GM18519 (cell line): ENCODE data around the gene CTXND1.
"Not testable (repeated sequence)": the region's sequence is repeated elsewhere in the genome, so short reads cannot be mapped to it uniquely, and the experiment has no call there.

Source experiments
- ATAC-seq: cut with Tn5 transposase; IDR thresholded peaks from one replicate; pipeline ENCODE4 v1.9.1; 2021; ENCODE audit warnings: mild to moderate bottlenecking, moderate library complexity; ENCODE audit not compliant: unreplicated experiment, low FRiP score

CTXND1 gene

DNA sequence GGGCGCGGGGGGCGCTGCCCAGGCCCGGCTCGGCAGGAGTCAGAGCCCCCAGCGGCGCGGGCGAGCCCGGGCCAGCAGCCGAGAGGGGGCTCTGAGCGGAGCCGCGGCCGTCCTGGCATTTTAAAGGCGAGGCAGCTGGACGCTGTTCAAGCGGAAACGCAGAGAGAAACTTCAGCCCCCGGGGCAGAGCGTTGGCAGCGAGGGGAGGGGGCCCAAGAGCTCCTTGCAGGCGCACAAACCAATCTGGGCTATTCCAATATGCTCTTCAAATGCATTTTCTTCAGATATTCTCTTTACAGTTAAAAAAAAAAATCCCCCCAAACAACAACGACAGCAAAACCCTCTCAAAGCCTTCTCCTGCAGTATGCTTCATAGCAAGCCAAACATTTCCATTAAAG lies at the start of gene CTXND1:
TSS of gene CTXND1 (minus strand) at position 93 of the 398 bp plus-strand sequence. CDS start 50,264 bp downstream, outside the sequence.
- no peak for ATAC-seq

DNA sequence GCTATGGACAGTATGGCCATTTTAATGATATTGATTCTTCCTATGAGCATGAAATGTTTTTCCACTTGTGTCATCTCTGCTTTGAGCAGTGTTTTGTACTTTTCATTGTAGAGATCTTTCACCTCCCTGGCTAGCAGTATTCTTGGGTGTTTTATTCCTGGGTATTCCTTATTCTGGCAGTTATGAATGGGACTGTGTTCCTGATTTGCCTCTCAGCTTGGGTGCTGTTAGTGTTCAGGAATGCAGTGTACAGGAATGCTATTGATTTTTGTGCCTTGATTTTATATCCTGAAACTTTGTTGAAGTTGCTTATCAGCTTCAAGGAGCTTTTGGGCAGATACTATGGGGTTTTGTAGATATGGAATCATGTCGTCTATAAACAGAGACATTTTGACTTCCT lies 49.5 kb upstream of the CTXND1 start:
- no peak for ATAC-seq

DNA sequence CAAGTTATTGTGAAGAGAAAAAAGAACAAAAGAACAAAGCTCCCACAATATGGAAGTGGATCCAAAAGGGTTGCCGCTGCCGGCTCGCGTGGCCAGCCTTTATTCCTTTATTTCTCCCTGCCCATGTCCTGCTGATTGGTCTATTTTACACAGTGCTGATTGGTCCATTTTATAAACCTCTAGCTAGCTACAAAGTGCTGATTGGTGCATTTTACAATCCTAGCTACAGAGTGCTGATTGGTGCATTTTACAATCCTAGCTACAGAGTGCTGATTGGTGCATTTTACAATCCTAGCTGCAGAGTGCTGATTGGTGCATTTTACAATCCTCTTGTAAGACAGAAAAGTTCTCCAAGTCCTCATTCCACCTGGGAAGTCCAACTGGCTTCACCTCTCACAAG lies 43.8 kb upstream of the CTXND1 start:
- not testable (repeated sequence) for ATAC-seq

DNA sequence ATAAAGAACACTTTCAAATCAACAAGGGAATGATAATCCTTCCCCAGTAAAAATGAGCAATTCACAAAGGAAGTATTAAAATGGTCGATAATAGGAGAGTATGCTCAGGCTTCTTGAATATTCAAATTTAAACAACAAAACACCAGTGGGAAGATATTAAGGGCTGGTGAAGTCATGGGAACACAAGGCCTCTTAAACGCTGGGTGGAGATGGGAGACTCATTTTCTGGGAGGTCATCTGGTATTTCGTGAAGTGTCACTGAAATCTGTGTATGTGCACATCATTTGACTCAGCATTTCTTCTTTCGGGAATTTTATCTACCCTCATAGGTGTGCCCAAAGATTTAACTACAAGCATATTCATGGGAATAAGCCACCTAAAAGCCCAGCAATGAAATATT lies 40.1 kb upstream of the CTXND1 start:
- ATAC-seq, result no peak

DNA sequence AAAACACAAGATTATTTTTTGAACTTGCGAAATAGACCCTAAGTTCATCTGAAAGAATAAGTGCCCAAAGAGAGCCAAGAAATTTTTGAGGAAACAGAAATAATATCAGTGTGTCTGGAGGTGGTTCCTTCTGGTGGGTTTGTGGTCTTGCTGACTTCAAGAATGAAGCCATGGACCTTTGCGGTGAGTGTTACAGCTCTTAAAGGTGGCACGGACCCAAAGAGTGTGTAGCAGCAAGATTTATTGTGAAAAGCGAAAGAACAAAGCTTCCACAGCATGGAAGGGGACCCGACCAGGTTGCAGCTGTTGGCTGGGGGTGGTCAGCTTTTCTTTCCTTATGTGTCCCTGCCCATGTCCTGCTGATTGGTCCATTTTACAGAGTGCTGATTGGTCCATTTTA lies 38.9 kb upstream of the CTXND1 start:
- ATAC-seq, result not testable (repeated sequence)

DNA sequence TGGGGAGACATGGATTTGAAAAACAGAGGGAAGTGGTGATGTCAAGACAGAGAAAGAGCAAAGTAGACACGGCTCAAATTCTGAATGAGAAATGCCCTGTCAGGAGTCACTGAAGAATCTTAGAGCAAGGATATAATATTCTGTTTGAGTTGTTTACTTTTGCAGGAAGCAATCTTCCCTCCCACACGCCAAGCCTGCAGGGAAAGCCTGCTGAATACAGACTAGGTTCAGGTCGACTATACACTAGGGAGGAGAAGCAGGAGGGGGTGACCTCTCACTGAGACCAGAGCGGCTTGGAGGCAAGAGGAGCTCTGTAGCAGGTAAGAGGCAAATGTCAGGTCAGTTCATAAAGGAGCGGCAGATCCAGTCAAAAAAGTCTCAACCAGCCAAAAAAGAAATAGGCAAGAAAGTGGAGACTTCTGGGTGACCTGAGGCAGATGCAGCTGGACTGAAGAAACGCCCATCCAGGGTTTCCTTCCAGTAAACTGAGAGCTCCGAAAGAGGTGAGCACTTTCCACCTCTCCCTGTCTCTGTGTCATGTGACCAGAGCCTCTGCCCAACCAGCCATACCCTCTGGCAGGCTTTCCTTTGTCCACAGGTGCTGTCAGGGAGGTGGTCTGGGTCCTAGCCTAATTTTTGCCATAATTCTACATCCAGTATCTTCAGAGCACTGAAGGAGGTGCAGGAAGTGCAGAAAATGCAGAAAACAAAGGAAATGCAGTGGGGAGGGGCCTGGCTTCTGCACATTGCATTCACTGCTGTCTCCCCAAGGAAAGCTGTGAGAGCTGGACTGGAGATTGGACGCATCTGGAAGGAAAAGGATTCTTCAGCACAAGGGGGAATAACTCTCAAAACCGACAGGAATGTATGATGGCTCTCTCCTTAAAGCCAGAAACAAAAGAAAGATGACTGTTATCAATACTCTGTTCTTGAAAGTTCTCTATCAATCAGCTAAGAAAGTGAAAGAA lies 37.8 kb upstream of the CTXND1 start:
- ATAC-seq, result no peak

DNA sequence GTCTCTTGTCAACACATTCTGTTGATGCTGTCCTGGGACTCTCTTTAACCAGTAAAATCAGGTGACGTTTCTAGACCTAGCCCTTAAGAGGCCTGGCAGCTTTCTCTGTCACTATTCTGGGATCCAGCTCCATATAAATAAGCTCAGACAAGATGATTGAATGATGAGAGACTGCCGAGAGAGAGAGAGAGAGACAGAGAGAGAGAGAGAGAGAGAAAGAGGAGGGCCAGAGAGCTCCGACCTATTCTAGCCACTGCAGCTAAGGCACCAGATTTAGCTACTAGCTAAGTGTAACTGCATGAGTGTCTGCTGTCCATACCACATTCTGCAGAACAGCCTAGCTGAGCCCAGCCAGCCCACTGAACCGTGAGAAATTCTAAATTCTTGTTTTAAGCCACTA lies 36.1 kb upstream of the CTXND1 start:
- ATAC-seq, result no peak

DNA sequence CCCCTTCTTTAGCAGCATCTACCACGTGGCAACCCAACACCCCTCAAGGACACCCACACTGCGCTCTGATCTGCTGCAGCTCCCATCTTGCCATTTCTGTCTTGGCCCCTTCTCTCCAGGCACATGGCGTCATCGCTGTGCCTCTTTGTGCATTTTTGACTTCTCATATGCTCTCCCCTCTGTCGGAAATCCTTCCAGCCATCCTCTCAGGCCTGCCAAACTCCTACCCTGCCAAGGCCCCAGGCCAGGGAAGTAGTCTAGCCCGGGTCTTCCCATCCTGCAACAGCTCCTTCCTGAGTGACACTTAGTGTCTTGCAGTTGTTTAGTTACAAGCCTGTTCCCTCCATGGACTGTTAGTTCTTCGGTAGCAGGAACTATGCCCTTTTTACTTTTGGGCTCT lies 34.0 kb upstream of the CTXND1 start:
- ATAC-seq, result no peak

DNA sequence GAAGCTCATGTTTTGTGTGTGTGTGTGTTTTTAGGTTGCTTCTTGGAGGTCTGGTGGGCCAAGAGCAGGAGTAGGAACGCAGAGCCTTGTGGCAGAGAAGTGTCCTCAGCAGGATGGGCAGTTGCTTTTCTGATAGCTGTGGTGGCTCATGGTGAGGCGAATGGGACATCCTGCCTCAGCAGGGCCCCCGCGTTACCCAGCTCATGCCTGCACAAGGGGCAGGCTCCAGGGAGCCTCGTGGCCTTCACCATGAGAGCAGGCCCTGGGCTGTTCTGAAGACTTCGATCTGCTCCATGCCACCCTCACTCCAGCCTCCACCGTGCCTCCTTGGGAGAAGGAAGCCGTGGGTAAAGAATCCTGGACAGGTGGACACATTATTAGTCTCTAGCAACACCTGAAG lies 33.4 kb upstream of the CTXND1 start:
- no peak for ATAC-seq

DNA sequence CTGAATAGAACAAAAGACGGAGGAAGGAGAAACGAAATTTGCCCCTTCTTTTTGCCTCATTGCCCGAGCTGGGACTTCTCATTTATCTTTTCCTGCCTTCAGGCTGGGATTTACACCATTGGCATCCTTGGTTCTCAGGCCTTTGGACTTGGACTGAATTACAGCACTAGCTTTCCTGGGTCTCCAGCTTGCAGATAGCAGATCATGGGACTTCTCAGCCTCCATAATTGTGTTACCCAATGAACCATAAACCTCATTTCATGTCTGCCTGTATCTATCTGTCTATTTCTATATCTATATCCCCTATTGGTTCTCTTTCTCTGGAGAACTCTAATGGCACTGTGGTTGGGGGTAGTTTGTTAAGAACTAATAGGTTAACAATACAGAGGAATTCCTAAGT lies 31.5 kb upstream of the CTXND1 start:
- ATAC-seq, result no peak

DNA sequence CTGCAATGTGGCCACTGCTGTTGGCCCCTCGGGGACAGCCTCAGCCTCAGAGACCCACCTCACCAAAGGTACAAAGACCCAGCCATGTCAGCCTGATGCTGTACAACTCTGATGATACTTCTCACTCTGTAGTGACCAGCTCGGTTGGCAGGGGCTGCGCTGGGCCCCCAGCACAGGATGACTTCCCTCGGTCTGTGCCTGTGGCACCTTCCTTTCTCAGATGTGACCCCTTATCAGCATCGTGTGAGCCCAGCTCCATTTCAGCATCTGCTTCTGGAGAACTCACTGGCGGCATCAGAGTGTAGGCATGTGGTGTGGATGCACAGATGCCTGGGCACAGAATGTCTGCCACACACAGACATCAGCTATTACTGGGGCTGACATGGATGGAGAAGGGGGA lies 25.1 kb upstream of the CTXND1 start:
- no peak for ATAC-seq

DNA sequence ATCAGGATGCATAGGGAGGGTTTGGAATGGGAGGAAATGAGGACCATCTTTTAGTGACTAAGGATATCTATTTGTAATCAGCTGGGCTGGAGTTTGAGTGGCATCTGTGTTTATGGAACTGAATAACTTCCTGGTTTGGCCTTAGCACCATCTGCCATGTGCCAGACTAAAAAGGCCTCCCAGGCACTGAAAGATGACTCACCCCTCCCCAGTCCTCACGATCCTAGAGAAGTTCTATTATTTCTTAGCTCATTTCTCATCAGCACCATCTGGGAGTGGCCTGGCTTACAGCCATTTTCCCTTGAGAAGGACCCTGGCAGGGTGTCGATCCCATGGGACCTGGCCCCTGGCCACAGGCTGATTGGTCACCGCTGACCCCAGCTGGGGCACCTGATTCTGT lies 23.9 kb upstream of the CTXND1 start:
- no peak for ATAC-seq

DNA sequence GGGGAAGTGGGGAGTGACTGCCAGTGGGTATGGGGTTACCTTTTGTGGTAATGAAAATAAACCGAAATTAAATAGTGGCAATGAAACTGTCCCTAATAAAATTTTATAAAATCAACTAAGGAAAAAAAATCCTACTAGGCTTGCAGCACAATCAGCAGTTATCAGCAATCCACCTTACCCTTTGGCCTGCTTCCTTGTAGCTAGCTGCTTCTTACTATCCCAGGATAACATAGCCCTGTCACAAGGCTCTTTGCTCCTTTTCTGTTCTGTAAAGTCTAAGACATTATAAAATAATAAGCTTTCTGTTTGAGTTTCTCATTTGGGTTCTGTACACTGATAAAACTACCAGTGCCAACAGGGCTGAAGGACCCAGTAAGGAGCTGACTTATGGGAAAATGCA lies 23.0 kb upstream of the CTXND1 start:
- no peak for ATAC-seq

DNA sequence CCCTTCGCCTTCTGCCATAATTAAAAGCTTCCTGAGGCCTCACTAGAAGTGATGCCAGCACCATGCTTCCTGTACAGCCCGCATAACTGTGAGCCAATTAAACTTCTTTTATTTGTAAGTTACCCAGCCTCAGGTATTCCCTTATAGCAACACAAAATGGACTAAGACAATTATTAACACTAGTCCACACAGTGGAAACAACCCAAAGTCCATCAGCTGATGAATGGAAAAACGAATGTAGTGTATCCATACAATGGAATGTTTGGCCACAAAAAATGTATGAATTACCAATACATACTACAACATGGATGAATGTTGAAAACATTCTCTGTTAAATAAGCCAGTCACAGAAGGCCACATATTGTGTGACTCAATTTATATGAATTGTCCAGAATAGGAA lies 22.5 kb upstream of the CTXND1 start:
- ATAC-seq, result no peak

DNA sequence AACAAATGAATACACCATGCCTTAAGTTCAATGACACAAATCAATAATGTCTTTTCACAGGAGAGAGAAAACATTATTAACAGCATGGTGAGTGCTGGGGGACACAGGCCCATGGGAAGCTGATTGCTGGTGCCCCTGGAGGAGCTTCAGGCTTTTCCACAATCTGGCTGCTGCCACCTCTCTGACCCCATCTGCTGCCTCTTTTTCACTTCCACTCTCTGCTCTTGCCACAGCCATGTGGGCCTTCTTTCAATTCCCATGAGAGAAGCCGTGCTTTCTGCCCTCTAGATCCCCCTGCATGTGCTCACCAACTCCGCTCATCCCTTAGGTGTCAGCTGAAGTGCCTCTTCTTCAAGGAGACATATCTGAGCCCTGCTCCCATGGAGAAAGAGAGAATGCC lies 21.0 kb upstream of the CTXND1 start:
- ATAC-seq, result no peak

DNA sequence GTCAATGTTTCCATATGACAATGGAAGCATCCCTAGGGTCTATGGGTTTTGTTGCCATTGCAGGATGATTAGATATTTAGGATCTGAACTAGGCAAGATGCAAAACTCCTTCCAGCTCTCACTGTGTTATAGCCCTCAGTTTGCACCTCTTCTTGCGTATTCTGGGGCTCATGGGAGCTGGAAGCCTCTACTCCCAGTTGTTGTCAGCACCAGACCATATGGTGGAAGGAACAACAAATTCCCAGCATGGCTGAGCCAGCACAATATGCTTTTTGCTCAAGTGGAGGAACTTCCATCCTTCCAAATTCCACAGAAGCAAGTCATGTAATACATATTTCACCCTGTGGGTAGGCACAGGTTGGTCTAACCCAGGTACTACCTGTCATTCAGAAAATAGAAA lies 18.5 kb upstream of the CTXND1 start:
- no peak for ATAC-seq

DNA sequence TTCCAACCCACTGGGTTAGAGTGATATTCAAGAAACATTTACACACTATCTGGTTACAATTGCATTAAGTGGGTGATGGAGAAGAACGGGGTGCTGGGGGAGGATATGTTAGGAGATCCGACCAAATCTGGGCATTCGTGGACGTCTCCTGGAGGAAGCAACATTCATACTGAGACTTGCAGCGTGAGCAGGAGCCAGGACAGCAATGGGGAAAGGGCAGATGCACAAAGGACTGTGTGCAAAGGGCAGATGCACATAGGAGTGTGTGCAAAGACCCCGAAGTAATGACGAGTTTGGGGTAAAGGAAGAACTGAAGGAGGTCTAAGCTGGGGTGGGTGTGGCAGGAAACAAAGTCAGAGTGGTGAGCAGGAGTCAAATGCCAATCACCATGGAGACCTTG lies 16.1 kb upstream of the CTXND1 start:
- ATAC-seq, result no peak

DNA sequence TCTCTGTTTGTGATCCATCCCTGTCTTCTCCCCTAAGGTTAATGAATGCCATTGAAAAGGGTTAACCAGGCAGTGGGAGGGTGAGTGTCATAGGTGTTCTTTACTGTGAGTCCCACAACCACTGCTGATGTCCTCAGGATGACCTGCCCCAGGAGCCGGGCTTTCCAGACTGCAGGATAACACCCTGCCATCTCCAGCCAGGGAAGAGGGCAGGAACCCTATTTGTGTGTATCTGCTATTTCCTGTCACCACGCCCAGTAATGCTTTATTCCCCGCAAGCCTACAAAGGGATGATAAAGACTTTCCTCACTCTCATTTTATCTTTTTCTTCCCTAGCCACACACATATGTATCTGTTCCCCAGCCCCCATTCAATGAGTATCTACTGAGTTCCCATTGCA lies 15.6 kb upstream of the CTXND1 start:
- ATAC-seq, result no peak

DNA sequence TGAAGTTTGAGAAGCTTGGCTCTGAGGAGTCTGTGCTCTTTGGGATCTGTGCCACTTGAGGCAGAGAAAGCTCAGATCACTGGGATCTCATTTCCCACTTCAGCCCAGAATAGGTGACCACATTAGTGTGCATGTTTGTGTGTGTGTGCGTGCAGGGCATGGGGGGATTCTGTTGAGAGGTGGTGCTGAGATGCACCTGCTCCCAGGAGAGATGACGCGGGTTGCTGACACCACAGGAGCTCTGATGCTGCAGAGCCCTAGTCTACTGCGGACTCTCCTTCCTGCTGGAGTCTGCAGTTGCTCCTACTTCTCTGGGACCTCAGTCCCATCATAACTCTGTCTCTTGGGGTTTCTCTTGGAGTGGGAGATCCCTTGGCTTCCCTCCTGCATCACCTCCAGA lies 14.7 kb upstream of the CTXND1 start:
- no peak for ATAC-seq

DNA sequence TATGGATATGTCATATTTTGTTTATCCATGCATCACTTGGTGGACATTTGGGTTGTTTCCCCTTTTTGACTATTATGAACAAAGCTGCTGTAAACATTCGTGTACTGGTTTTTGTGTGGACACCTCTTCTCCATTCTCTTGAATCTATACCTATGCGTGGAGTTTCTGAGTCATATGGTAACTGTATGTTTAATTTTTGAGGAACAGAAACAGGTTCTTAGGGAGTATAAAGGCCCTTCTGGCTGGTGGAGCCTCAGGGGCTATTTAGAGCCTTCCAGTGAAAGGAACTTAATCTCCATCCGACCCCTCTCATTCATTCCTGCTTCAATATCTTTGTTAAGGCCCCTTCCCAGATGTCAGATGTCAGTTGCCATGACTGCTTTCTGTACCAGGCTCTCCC lies 14.1 kb upstream of the CTXND1 start:
- no peak for ATAC-seq

DNA sequence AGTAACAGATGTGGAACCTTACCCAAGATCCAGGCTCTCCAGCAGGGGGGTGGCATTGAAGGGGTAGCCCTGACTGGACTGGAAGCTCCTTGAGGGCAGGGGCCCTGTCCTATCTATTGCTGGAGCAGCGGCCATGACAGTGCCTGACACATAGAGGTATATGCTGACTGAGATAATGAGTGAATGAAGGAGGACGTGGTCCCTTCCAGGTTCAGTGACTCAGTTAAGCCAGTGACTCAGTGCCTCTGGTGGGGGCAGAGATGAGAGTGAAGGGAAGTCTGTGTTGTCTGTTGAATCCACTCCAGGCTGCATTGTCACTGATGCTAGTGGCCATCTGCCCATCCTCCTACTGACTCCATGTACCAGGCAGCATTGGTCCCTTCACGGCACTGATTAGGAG lies 13.0 kb upstream of the CTXND1 start:
- ATAC-seq, result no peak

DNA sequence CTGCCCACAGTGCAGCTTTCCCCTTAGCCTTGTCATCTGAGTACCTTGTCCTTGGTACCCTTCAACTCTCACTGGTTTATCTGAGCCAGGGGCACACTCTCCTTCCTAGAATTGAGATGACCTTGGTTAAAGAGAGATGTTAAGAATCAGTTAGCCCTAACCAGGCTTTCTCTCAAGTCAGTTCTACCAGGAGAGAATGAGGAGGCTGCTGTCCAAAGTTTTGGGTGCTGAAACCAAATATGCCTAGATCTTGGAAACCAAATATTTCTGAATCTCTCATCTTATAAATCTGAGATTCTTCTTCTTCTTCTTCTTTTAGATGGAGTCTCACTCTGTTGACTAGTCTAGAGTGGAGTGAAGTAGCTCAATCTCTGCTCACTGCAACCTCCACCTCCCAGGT lies 12.0 kb upstream of the CTXND1 start:
- ATAC-seq, result no peak
